GM21786 (cell line): ENCODE results near the gene LAMB3.

Source experiments
- ATAC-seq: cut with Tn5 transposase; IDR thresholded peaks from one replicate; pipeline ENCODE4 v1.9.1; 2021; ENCODE audit not compliant: unreplicated experiment

The LAMB3 gene

DNA sequence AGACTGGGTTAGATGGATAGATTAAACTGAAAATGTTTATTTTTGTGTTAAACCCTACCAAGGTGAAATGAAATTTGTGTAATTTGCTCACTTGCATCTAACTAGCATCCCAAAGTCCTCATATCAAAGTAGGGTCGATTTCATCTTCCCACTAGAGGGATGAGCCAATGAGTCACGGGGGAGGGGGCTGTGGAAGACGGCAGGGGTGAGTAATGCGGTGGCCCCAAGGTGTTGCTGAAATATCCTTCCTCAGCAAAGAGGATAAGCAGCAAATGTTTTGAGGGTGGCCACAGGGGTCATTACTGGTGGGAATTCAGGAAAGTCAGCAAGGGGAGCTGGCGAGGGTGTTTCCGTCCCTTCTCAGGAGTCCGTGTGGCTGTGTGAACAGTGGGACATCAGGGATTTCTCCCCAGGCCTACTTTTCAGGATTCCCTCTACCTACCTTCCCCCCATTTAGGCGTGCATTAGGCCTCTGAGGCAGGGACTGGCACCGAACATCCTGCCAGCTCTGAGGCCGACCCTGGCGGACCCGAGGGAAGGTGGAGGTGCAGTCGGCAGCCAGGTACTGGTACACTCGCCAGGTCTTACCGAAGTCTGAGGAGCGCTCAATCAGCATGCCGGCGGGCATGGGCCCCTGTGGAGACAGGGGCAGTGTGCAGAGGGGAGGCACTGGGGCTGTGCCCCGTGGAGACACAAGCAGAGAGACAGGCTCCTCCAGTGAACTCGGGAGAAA lies 18.1 kb downstream of the LAMB3 start:
- no peak for ATAC-seq

GRCh38 chr1:209633335-209633997 lies 18.8 kb downstream of the LAMB3 start:
- ATAC-seq: no peak

GRCh38 chr1:209630383-209631225 lies 21.6 kb downstream of the LAMB3 start:
- ATAC-seq: no peak

DNA sequence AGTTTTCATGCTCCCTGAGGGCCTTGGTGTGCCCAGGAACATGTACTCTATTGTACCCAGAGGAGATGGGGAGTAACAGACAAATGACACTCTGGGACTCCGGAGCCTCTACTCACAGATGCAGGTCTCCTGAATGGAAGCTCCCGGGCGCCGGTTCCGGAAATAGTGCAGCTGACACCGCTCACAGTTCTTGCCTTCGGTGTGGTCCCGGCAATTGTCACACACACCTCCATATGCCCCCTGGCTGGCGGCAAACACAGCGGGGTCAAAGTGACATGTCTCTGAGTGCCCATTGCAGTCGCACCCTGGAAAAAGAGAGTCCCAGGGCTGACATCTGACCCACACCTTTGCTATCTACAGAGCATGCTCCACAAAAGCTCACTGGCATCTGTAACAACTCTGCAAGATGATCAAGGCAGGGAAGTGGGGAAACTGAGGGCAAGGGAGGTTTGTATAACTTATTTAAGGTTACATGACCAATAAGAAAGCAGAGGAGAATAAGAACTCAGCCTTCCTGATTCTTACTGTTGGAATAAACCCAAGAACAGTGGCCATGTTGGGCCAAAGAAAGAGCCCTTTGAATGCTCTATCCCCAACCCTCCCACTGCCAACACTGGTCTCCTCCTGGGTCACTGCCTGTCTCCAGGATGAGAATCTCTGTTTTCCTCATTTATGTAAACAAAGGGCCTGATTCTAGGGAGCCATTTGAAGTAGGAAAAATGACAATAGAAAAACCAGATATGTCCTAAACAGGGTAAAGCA lies 22.4 kb downstream of the LAMB3 start:
- no peak for ATAC-seq

- ATAC-seq: no peak
Observed at GRCh38 chr1:209628618-209629299, 23.5 kb downstream of the LAMB3 start.

DNA sequence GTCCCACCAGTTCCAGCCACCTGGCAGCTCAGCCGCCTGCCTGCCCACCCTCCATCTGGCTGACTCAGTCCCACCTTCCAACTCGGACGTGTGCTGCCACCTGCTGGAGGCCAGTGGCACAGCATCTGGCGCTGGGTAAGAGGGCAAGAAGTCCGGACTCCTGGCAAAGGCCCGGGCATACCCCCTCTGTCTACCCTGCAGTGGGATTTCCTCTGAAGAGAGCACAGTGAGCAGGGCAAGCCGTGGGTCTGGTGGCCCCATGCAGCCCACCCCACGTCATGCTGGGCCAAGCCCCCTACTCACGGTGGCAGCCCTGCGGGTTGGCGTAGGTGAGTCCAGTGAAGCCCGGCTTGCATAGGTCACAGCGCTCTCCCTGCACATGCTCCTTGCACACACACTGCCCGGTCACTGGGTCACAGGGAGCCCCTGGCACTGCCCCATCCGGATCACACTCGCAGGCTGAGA lies 24.5 kb downstream of the LAMB3 start:
- ATAC-seq: peak; percentile 80

DNA sequence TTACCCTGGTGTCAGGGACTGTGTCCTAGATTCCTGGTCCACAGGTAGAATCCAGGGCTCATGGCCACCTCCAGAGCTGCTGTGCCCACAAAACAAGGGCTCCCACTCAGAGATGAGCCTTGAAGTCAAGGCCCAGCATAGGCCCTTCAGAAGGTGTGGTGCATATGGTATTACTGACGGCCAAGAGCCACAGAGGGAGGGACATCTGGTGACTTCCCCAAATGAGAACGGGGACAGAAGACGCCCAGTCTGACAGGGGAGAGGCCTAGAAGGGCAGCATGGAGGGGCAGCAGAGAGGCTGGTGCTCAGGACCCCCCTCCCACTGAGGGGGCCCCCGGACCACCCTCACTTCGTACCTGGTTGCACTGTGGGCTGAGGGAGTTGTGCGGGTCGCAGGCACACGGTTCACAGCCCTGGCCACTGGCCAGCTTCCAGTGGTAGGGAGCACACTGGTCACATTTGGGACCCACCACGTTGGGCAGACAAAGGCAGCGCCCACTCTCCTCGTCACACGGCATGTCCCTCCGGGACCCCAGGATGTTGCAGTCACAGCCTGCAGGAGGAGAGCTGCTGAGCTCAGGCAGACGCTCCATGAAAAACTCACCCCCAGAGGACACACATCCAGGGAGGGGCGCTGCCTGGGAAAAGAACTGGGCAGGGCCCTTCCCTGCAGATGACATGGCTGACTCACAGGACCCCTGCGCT lies 25.0 kb downstream of the LAMB3 start:
- peak; percentile 21 for ATAC-seq

DNA sequence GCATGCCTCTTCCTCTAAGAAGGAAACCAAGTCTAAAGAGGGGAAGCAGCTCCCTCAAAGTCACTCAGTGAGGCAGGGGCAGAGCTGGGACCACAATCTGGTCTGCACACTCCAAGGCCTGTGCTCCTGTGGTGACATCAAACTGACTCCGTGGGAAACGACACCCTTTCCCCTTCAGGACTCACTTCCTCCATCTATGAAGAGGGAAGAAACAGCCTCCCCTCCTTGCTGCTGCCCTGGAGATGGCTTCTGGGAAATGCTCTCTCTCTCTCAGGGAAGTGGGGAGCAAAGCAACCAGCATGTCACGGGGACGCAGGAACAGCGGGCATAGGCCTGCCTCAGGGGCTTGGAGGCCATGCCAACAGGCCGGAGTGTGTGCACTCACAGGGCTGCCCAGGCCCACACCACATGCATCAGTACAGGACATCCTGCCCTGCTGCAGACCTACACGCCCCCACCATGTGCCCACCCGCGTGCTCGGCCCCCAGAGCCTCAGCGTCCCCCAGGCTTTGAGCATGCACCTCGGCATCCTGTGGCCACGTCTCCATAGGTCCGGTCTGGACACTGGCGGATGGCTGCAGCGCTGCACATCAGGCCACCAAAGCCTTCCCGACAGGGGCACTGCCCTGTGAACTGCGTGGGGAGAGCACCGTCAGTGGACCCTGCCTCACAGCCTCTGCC lies 25.7 kb downstream of the LAMB3 start:
- no peak for ATAC-seq

DNA sequence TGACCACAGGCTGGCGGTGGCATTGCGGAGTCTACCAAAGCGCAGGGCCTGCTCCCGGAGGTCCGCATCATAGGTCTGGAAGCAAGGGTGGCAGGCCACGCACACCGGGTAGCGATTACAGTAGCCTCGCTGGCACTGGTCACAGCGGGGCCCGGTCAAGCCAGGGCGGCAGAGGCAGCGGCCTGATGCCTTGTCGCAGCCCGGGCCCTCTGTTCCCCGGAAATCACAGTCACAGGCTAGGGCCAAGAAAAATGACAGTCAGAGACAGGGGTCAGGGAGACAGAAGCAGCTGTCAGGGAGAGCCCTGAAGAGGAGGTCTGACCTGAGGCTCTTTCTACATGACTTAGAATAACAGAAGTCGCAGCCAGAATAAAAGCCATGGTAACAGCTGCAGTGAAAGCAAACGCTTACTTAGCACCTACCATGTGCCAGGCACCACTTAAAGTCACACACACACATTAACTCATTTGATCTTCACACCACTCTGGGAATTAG lies 26.4 kb downstream of the LAMB3 start:
- no peak for ATAC-seq

- no peak for ATAC-seq
Observed at GRCh38 chr1:209624558-209625549, 27.4 kb downstream of the LAMB3 start.

DNA sequence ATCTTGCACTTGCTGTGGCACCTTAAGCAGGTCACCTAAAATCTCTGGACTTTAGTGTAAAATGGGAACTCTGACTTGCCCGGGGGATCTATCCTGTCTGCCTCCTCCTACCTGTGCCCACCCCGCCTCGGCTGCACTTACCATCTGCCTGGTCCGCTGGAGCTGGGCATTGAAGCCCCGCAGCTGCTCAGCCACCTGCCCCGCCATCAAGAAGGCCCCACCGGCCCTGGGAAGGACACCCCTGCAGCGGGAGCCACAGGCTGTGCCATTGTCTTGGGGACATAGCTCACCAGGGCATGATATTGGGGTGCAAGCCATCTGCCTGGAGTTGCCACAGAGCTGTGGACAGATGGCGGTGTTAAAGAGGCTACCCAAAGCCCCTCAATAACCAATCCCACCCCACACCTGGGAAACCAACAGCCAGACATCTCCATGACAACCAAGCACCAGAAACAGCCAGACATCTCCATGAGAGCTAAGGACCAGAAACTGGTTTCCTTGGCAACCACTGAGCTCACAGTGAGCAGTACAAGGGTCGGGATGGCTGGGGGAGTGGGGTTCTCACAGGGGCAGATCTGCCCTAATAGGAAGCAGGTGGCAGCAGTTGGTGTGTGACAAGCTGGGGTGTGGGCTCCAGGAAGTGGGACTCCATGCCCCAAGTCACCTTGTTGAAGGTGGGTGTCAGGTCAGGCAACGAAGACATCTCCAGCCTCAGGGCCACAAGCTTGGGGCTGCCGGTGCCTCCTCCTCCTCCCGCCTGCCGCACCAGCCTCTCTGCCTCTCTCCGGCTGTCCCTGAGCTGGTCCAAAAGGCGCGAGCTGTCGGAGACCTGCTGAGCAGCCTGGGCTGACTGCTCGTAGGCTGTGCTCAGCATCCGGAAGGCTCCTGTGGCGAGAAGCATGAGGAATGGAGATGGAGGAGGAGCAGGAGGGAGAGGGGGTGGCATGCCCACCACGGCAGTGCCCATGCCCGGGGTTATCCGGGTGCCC lies 29.1 kb downstream of the LAMB3 start:
- no peak for ATAC-seq

DNA sequence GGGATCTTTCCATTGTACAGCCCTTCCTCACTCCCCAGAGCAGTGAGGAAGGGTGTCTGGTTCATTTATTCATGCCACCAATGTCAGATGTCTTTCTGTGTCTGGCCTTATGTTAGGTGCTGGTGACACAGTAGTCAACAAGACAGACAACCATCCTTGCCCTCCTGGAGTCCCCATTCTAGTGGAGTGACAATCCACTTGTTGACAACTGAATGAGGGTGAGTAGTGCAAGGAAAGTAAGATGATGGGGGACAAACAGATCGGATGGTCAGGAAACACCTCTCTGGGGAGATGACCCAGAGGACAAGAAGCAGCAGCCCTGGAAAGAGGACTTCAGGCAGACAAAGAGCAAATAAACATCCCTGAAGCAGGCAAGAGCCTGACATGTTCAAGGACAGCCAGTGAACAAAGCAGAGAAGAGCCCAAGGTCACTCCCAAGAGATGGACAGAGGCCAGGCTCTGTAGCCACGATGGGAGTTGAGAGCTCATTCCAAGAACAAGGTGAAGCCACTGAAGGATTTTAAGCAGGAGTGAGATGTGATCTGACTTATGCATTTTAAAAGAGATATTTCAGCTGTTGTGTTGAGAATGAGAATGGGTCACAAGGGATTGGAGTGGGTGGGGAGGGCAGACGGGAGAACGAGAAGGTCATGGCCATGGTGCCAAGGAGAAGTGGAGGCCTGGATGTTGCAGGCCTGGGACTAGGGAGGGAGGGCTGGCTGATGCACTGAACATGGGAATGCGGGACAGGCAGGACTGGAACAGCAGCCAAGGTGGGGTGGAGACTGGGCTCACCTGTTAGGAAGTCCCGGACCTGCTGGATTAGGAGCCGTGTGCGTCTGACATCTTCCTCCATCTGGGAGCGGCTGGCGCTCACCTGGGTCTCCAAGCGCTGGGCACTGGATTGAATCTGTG lies 30.2 kb downstream of the LAMB3 start:
- ATAC-seq: no peak

GRCh38 chr1:209621286-209621685 lies 30.9 kb downstream of the LAMB3 start:
- ATAC-seq: no peak

DNA sequence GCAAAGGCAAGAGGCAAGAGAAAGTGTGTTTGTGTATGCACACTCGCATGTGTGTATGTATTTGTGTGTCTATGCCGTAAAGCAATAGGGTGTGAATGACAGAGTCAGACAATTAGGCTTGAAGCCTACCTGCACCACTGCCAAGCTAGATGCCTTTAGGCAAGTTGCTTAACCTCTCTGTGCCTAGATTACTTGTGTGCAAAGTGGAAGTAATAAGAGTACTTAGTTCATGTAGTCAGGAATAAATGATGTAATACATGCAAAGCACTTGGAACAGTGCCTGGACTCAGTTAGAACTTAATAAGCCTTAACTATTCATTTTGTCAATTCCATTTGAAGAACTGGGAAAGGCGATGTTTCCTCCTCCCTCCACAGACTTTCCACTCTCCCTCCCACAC lies 31.7 kb downstream of the LAMB3 start:
- ATAC-seq: no peak

- ATAC-seq: no peak
Observed at GRCh38 chr1:209619696-209620486, 32.3 kb downstream of the LAMB3 start.
